Hematopoietic multipotent progenitor cell treated with erythropoietin and hydrocortisone succinate and interleukin-3 and kit ligand, for 8 days (in vitro differentiated cells): Measurements from ENCODE around the gene PITPNC1.
"Not testable (repeated sequence)": the region's sequence is repeated elsewhere in the genome, so short reads cannot be mapped to it uniquely, and the experiment has no call there.

Experiments used
- DNase-seq: peaks from one replicate; pipeline ENCODE4 v3.0.0-alpha.2; 2015

PITPNC1 gene

DNA sequence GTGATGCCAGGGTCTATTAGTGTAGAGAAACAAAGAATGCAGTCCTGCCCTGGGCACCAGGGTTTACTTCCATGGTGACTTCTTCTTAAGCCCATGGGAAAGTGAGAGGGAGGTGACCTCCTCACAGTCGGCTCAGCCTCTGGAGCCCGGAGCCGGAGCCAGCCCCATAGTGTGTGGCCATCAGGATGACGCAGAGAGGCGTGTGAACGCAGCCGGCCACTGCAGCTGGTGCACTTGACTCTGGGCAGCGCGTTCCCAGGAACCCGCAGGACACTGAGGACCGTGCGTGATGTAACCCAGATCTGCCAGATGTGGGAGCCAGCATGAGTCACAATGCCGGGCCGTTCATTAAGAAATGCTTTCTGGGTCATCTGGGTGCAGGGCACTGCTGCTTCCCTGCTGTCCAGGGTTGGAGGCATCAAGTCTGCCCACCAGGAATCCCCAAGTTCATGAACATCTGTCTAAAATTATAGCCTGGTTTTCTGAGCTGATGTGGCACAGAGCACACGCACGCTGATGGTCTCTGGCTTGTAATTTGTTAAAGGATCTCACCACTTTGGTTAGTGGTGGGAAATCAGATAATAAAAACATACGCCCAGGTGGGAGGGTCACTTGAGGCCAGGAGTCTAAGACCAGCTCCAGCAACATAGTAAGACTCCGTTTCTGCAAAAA lies 114.1 kb downstream of the PITPNC1 start:
- DNase-seq: no peak

DNA sequence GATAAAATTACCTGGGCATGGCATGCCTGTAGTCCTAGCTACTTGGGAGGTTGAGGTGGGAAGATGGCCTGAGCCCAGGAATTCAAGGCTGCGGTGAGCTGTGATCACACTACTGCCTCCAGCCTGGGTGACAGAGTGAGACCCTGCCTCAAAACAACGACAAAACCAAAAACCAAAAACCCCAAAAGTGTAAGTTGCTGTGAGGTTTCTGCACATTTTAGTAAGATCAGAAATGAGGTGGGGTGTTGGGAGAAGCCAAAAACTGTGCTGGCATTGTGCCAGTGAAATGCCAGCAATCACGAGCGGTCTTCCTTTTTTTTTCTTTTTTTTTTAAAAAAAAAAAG lies 114.6 kb downstream of the PITPNC1 start:
- DNase-seq: no peak

DNA sequence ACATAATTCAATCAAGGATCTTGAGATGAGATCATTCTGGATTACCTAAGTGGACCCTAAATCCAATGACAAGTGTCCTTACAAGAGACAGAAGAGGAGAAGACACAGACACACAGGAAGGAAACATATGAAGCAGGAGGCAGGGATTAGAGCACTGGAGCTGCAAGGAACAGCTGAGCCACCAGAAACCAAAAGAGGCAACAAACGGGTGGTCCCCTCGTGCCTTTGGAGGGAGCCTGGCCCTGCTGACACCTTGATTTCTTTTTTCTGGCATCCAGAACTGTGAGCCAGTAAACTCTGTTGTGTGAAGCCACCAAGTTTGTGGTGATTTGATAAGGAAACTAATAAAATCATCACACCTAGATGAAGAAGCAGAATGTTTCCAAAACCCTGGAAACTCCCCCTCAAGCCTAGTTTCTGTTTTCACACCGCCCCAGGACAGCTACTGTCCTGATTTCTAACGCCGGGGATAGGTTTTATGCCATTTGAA lies 115.2 kb downstream of the PITPNC1 start:
- DNase-seq: no peak

DNA sequence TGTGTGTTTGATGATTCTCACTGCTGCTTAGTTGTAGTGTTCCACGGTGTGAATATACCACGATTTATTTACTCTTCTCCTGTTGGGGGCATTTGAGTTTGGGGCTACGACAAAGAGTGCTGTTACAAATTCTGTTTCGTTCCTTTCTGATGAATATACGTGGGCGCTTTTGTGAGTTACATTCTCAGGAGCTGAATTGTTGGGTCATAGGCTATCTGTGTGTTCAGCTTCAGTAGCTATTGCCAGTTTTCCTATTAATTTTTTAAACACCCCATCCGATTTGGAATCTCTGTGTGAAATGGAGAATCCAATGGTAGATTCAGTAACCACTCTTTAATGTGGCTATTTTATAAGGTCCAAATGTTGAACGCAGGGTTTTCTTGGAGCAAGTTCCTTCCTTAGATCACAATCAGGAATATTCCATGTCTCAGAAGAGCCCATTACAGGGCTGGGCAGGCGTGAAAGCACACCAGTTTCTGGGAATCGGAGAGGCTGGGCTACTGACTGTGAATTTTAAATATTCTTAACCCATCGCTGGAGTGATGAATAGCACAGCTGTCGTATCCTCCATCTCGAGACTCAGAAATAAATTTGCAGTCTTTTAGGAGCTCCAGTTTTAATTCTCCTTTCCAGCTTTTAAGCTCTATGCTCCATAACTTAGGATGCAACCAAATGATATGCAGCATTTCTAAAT lies 115.9 kb downstream of the PITPNC1 start:
- DNase-seq: no peak

DNA sequence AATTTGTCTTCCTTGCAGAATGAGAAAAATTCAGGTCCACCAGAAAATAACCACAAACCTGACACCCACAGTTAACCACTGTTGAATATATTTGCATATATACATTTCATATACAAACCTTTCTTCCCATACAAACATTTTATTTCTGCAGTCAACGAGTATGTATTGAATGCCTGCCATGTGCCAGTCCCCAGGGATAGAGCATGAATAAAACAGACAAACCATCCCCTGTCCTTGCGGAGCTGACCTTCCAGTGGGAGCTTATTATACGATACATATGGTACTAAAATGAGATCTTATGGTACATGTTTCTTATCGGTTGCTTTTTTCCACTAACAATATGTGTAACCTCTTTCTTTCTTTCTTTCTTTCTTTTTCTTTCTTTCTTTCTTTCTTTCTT lies 116.7 kb downstream of the PITPNC1 start:
- DNase-seq: no peak

DNA sequence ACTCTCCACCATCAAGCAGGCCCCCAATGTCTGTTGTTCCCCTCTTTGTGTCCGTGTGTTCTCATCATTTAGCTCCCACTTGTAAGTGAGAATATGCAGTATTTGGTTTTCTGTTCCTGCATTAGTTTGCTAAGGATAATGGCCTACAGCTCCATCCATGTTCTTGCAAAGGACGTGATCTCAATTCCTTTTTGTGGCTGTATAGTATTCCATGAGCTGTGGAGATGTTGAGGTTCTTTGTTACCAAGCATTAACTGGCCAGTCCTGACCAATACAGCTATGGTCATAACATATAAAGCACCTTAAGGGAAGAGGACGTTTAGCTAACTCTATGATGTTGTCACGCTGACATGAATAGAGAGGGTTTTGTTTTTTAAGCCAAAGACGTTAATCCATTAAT lies 118.5 kb downstream of the PITPNC1 start:
- DNase-seq: not testable (repeated sequence)

DNA sequence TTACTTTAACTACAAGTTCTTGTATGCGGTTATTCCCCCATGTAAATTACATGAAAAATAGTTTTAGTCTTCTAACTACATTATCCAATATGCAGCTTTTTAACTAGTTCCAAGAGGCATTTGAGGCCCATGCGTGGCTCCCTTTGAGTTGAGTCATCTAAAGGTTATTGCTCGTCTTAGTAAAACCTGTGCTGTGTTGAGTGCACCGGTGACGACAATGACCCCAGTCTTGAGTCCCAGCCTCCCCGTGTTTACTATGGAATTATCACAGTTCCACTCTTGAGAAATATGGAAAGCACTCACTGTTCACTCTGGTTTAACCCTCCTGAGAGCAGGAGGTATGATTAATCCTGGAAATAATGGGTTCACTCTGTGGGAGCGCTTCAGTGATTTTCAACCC lies 119.2 kb downstream of the PITPNC1 start:
- DNase-seq: no peak

DNA sequence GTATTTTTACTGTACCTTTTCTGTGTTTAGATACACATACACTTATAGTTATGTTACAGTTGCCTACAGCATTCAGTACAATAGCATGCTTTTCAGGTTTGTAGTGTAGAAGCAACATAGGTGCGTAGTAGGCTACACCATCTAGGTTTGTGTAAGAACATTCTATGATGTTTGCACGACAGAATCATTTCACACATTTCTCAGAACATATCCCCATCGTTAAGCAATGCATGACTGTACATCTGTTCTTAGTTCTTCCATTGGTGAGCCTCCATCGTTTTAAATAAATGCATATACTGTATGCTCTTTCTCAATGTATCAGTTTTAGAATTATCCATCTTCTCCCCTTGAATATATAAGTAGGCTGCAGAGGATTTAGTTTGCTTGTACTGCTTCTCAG lies 122.6 kb downstream of the PITPNC1 start:
- DNase-seq: no peak

DNA sequence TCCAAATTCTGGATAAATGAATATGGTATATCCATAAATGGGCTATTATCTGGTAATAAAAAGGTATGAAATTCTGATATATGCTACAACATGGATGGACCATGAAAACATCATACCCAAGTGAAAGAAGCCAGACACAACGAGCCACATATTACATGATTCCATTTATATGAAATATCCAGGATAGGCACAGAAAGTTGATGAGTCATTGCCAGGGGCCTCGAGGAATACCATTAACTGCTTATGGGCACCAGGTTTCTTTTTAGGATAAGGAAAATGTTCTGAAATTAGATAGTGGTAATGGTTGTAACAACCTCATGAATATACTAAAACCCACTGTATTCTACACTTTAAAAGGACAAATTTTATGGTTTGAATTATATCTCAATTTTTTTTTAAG lies 123.2 kb downstream of the PITPNC1 start:
- no peak for DNase-seq

DNA sequence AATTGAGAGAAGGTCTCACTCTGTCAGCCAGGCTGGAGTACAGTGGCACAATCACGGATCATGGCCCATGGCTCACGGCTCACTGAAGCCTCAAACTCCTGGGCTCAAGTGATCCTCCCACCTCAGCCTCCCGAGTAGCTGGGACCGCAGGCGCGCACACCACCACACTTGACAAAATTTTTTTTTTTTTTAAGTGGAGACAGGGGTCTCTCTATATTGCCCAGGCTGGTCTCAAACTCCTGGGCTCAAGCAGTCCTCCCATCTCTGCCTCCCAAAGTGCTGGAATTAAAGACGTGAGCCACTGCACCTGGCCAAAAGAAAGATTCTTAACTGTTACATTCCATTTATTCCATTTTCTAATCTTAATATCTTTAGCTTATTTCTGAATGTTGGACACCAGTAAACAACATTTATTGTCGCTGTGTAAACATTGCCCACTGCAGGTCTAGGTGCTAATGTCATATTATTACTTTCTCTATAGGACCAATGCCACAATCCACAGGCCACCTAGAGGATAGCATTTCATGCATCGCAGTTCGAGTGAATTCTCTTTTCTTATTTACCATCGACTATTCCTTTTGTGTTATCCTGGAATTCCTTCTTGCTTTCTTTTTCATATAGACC lies 123.7 kb downstream of the PITPNC1 start:
- DNase-seq: no peak

DNA sequence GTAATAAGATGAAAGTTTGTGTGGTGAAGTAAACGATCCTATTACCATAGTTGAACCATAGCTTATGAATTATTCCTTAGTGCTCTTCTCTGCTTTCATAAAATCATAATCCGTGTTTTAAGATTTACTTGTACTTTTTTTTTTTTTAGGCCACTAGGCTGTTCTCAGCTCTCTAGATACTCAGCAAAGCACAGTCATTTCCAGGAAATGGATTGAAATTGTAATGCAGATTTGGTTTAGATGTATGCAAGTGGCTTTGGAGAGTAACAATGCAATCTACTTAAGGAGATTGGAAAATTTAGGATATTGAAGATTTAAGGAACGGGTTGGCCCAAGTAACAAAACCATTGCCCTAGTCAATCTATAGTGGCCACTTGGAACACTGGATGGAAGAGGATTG lies 125.1 kb downstream of the PITPNC1 start:
- DNase-seq: no peak

DNA sequence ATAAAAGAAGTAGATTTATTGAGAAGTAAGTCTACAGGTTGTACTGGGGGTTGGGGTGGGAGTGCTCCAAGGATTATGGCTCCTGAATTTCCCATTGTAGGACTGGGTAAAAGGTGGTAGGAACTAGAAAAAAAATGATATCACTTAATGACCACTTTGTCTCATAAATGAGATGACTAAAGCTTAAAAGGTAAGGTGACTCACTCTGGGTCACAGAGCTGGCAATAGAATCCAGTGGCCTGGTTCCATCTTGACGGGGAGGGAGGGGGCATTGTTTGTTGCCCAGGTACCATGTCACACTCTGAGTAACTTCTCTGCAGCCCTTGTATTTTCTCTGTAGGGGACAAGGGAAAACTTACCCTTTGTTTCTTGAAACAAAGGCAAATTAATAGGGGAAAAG lies 126.1 kb downstream of the PITPNC1 start:
- DNase-seq: no peak

DNA sequence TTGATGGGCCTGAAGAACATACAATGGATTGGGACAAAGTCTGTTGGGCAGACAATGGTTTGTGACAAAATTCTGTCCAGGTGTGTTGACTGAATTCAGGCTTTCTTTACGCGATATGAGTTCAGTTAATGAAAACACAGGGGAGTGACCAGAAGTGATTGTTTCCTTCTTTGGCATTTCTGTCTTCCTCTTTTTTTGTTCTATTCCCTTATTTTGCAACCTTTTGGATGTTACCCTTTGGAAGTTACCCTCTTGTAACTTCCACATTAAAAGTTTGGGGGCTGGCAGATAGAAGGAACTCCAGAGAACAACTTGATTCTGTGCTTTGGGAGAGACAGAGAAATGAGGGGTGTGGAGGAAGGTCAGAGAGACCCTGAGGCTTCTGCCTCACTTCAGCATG lies 126.7 kb downstream of the PITPNC1 start:
- DNase-seq: no peak

DNA sequence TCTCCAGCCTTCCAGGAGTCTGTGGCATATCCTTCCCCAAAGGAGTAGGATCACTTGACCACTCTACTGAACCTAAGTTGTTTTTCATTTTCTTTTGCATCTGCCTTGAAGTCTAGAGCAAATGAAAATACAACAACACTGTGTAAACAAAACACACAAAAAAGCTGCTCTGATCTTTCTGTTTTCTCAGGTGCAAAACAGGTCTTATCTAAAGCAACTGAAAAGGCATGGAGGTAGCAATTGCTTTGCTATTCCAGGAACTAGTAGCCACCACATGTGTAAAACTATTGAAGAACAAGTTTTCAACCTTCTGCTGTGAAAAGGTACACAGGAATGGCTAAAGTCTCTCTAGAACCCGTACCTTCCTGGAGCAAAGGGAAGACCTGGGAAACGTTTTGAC lies 127.1 kb downstream of the PITPNC1 start:
- no peak for DNase-seq

DNA sequence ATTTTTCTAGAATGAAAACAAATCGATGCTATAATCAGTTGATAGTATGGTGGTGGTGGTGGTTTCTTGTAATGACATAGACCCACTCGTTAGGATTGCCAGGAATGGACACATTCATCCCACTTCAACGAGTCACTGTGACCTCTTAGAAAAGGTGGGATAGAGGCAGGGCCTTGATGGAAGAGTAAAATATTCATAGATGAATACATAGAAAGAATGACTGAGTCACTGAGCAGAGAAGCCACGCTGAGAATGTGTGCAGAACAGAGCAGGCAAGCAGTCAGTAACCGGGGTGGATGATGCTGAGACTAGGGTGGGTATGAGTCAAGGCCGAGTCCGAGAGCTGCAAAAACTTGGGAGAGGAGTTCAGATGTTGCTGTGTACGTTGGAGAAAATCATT lies 129.9 kb downstream of the PITPNC1 start:
- DNase-seq: no peak

DNA sequence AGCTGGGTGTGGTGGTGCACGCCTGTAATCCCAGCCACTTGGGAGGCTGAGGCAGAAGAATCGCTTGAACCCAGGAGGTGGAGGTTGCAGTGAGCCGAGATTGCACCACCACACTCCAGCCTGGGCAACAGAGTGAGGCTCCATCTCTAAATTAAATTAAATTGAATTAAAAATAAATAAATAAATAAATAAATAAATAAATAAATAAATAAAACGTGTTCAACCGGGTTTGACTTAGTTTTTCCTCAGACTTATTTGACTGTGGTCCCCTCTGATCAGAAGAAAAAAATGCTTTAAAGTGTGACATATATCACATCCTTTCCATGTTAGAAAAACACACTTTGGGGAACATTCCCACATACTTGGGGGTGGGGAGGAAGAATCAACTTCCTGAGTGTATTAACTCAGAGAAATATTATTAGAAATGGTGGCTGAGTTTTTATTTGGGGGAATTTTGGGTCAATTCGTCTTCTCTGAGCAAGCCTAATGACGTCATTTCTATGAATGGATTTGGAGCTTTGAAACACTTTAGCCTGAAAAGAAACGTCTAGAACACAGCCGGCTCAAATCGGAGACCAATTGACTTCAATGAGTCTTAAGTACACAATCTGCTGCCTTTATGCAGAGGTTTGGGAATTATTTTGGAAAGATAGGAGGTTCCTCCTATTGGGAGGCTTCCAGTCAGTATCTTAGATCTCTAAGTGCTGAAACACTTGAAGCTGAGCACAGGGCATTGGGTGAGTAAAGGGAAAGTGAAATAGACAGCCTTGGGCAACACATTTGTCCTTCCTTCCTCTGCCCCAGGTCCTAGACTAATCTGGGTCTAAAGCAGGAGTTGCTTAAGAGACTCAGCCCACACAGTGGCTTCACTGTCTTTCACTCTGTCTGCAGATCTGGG lies 132.6 kb downstream of the PITPNC1 start:
- DNase-seq: no peak

DNA sequence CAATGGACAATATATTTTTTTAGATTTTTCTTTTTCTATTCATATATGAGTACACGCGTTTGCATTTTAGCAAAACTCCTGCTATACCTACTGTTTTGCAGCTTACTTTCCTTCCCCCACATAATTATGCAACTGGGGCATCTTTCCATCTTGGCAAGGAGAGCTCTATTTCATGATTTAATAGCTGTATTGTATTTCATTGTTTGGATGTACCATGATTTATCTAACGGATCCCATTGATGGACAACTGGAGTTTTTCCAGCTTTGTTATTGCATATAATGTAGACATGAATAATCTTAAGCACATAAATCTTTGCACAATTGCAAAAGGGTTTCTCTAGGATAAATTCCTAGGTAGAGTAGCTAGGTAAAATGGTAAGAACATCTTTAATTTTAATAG lies 133.9 kb downstream of the PITPNC1 start:
- DNase-seq: no peak

DNA sequence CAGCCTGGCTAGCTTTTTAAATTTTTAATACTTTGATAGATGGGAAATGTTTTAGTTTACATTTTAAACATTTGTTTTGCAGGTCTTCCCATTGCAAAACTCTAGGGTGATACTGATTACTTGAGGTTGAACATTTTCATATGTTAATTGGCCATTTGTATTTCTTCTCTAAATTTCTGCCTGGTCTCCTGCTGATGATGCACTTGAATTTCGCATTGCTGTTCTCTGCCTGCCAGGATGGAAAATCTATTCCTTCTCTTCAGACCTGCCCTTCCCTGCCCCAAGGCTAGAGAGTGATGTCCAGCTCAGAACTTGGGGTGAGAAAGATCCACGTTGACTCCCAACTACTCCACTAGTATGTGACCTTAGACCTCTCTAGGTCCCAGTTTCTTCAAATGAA lies 134.7 kb downstream of the PITPNC1 start:
- DNase-seq: no peak

DNA sequence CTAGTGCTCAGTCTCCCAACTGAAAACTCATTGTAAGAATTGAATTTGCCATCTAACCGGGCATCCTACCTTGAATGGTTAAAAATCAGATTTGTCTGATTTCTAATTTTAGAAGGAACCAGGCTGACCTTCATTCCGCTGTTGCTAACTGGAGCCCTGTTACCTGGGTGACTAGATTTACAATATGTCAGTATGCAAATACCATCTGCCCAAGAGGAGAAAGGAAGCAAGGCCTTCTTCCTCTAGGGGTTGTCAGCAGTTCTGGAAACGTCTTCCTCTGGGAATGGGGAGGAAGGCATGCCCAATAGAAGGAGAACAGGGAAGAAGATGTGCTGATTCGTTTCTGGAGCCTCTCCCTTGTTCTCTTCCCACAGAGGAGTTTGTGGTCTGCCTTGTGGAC lies 137.9 kb downstream of the PITPNC1 start:
- no peak for DNase-seq

DNA sequence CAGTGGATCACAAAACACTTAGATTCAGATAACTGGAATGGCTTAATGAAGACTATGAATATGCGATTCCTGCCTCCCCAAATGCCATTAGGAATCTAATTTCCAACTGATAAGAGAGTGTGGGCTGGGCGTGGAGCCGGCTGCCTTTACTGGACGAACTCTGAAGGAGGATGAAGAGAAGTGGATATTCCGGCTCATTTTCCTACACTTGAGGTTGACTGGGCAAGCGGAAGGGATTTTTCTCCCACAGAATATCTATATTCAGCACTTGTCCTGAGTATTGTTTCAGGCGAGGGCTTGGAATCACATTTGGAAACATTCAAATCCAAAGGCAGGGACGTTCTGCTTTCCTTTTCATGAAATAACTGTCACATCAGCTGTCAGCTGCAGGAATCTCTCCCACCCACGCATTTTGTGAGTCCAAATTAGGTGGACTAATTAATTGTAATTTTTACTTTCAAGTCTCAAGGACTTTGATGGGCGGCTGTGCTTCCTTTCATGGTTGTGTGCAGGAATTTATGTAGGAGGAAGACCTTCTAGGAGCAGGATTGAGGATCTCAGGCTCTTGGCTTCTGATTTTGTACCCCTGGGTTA lies 138.5 kb downstream of the PITPNC1 start:
- DNase-seq: no peak

DNA sequence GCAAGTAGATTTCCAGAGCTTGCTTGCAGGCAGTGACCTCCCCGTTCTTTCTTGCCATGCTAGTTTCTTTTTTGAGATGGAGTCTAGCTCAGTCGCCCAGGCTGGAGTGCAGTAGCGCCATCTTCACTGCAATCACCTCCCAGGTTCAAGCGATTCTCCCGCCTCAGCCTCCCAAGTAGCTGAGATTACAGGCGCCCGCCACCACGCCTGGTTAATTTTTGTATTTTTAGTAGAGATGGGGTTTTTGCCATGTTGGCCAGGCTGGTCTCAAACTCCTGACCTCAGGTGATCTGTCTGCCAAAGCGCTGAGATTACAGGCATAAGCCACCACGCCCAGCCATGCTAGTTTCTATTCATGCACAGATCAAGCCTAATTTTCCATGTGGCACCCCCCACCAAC lies 139.5 kb downstream of the PITPNC1 start:
- not testable (repeated sequence) for DNase-seq

DNA sequence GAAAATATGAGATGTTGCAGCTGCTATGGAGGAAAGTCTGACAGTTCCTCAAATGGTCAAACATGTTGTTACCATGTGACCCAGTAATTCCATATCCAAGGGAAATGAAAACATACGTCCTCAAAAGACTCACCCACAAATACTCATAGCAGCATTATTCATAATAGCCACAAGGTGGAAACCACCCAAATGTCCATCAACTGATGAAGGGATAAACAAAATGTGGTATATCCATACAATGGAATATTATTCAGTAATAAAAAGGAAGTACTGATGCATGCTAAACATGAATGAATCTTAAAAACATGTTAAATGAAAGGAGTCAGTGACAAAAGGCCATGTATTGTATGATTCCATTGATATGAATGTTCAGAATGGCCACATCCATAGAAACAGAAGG lies 140.2 kb downstream of the PITPNC1 start:
- no peak for DNase-seq

DNA sequence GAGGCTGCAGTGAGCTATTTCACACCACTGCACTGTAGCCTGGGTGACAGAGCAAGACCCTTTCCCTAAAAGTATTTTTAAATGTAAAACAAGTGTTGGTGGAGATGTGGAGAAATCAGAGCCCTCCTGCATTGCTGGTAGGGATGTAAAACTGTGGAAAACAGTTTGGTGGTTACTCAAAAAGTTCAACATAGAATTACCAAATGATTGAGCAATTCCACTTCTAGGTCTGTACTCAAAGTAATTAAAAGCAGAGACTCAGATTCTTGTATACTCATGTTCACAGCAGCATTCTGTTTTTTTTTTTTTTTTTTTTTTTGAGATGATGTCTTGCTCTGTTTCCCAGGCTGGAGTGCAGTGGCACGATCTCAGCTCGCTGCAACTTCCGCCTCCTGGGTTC lies 141.8 kb downstream of the PITPNC1 start:
- no peak for DNase-seq
